Ramos (cell line): ENCODE measurements around the gene NLGN3.

Source experiments
- in situ Hi-C: fragments of 300-500 bp; cut with MboI; formaldehyde crosslinking; loops from one replicate; pipeline ENCODE4 v1.14.3; 2022; ENCODE audit warnings: low sequenced_read_pairs; ENCODE audit not compliant: unreplicated experiment

NLGN3 gene

GRCh38 chrX:71168134-71168533 lies 23.5 kb downstream of the NLGN3 start:
- in situ Hi-C loops = no loop called here

- in situ Hi-C loops = no loop called here
These were observed 24.9 kb downstream of the NLGN3 start for GRCh38 chrX:71169586-71169985.

- in situ Hi-C loops = loop anchor here (10.0 kb wide), 1 partner anchor 406 kb away; no protein-coding TSS in a partner anchor
These were observed 26.0 kb downstream of the NLGN3 start for GRCh38 chrX:71170660-71171059.

- in situ Hi-C loops = loop anchor here (10.0 kb wide), 1 partner anchor 406 kb away; no protein-coding TSS in a partner anchor
These were observed 26.6 kb downstream of the NLGN3 start for GRCh38 chrX:71171110-71171801.

- in situ Hi-C loops = loop anchor here (10.0 kb wide), 1 partner anchor 409 kb away; no protein-coding TSS in a partner anchor
These were observed 28.8 kb downstream of the NLGN3 start for GRCh38 chrX:71173440-71173839.

GRCh38 chrX:71174795-71175194 lies 30.2 kb downstream of the NLGN3 start:
- in situ Hi-C loops = loop anchor here (10.0 to 25.0 kb wide), 2 partner anchors 410 to 712 kb away; no protein-coding TSS in a partner anchor

- in situ Hi-C loops = loop anchor here (10.0 to 25.0 kb wide), 2 partner anchors 411 to 713 kb away; no protein-coding TSS in a partner anchor
These were observed 30.9 kb downstream of the NLGN3 start for GRCh38 chrX:71175531-71175930.

- in situ Hi-C loops = loop anchor here (10.0 to 25.0 kb wide), 2 partner anchors 413 to 715 kb away; no protein-coding TSS in a partner anchor
These were observed 32.7 kb downstream of the NLGN3 start for GRCh38 chrX:71177327-71177726.

- in situ Hi-C loops = loop anchor here (10.0 to 25.0 kb wide), 2 partner anchors 414 to 717 kb away; no protein-coding TSS in a partner anchor
These were observed 34.3 kb downstream of the NLGN3 start for GRCh38 chrX:71178908-71179307.

GRCh38 chrX:71180579-71181265 lies 36.1 kb downstream of the NLGN3 start:
- in situ Hi-C loops = loop anchor here (25.0 kb wide), 1 partner anchor 718 kb away; no protein-coding TSS in a partner anchor

- in situ Hi-C loops = loop anchor here (25.0 kb wide), 1 partner anchor 719 kb away; no protein-coding TSS in a partner anchor
These were observed 36.9 kb downstream of the NLGN3 start for GRCh38 chrX:71181558-71181909.

- in situ Hi-C loops = loop anchor here (25.0 kb wide), 1 partner anchor 720 kb away; no protein-coding TSS in a partner anchor
These were observed 37.5 kb downstream of the NLGN3 start for GRCh38 chrX:71181910-71182799.

- in situ Hi-C loops = loop anchor here (25.0 kb wide), 1 partner anchor 721 kb away; no protein-coding TSS in a partner anchor
These were observed 38.2 kb downstream of the NLGN3 start for GRCh38 chrX:71182871-71183270.

- in situ Hi-C loops = loop anchor here (25.0 kb wide), 1 partner anchor 721 kb away; no protein-coding TSS in a partner anchor
These were observed 38.7 kb downstream of the NLGN3 start for GRCh38 chrX:71183341-71183740.

- in situ Hi-C loops = loop anchor here (25.0 kb wide), 1 partner anchor 722 kb away; no protein-coding TSS in a partner anchor
These were observed 39.5 kb downstream of the NLGN3 start for GRCh38 chrX:71184092-71184491.

- in situ Hi-C loops = loop anchor here (25.0 kb wide), 1 partner anchor 723 kb away; no protein-coding TSS in a partner anchor
These were observed 40.3 kb downstream of the NLGN3 start for GRCh38 chrX:71184803-71185495.

- in situ Hi-C loops = loop anchor here (25.0 kb wide), 1 partner anchor 729 kb away; no protein-coding TSS in a partner anchor
These were observed 46.6 kb downstream of the NLGN3 start for GRCh38 chrX:71191248-71191647.

- in situ Hi-C loops = loop anchor here (25.0 kb wide), 1 partner anchor 734 kb away; no protein-coding TSS in a partner anchor
These were observed 51.5 kb downstream of the NLGN3 start for GRCh38 chrX:71195964-71196649.
